Mammary epithelial cell (primary cell): ENCODE measurements around the gene MACIR.

Experiments
- CTCF ChIP-seq, 2 donors: IDR thresholded peaks in 1 of 2; conservative IDR thresholded peaks in 1 of 2; 2 replicates each; pipeline ENCODE4 v1.5.1; 2011 to 2012; ENCODE audit warnings: inconsistent platforms in 2 of 2, low read length in 2 of 2, mild to moderate bottlenecking in 2 of 2, control low read depth in 1 of 2, low read depth in 1 of 2; ENCODE audit not compliant: insufficient read depth in 1 of 2; ENCODE audit errors: extremely low read depth in 1 of 2
- EZH2 ChIP-seq: IDR thresholded peaks from 2 replicates; pipeline ENCODE4 v1.6.1; 2012; ENCODE audit warnings: low read length, inconsistent platforms, borderline replicate concordance

- TF ChIP-seq EZH2 (no peak), CTCF (conservative IDR thresholded peaks at IDR 0.05 in 1 of 2, IDR thresholded peaks at IDR 0.05 in 1 of 2; ENCODE audit: extremely low read depth in 1 of 2, insufficient read depth in 1 of 2, low read depth in 1 of 2, low read length in 2 of 2) (no peak)
These were observed 20.8 kb upstream of the MACIR start for GRCh38 chr5:103237778-103238177.
